Activated T-cell treated with anti-CD3 and anti-CD28 coated beads, Interleukin-2, amount 50 U/mL, for 48 hours (primary cell): Measurements from ENCODE around the gene RIMBP2.
"Not testable (repeated sequence)": the region's sequence is repeated elsewhere in the genome, so short reads cannot be mapped to it uniquely, and the experiment has no call there.

Experiments
- DNase-seq, 2 experiments: peaks; one replicate each; pipeline ENCODE4 v3.0.0-alpha.2; 2020

The RIMBP2 gene

GRCh38 chr12:130703733-130704375 is 12.2 kb downstream of the RIMBP2 start:
- DNase-seq: no peak

GRCh38 chr12:130702966-130703732 is 12.9 kb downstream of the RIMBP2 start:
- no peak for DNase-seq

- no peak for DNase-seq
Measured at GRCh38 chr12:130701402-130701744, 14.7 kb downstream of the RIMBP2 start.

- no peak for DNase-seq
Measured at GRCh38 chr12:130700492-130701401, 15.4 kb downstream of the RIMBP2 start.

GRCh38 chr12:130698106-130698505 is 18.0 kb downstream of the RIMBP2 start:
- no peak for DNase-seq

- DNase-seq: no peak
Measured at GRCh38 chr12:130696379-130697100, 19.6 kb downstream of the RIMBP2 start.

- DNase-seq: no peak
Measured at GRCh38 chr12:130695061-130695460, 21.0 kb downstream of the RIMBP2 start.

GRCh38 chr12:130689408-130690405 is 26.4 kb downstream of the RIMBP2 start:
- no peak for DNase-seq

- DNase-seq: not testable (repeated sequence)
Measured at GRCh38 chr12:130688999-130689398, 27.1 kb downstream of the RIMBP2 start.

- DNase-seq: no peak
Measured at GRCh38 chr12:130687796-130688778, 28.0 kb downstream of the RIMBP2 start.

GRCh38 chr12:130687190-130687589 is 28.9 kb downstream of the RIMBP2 start:
- DNase-seq: no peak

- DNase-seq: no peak
Measured at GRCh38 chr12:130686511-130686991, 29.5 kb downstream of the RIMBP2 start.

- no peak for DNase-seq
Measured at GRCh38 chr12:130685850-130686249, 30.2 kb downstream of the RIMBP2 start.

GRCh38 chr12:130685250-130685787 is 30.8 kb downstream of the RIMBP2 start:
- no peak for DNase-seq

GRCh38 chr12:130683811-130684210 is 32.3 kb downstream of the RIMBP2 start:
- DNase-seq: no peak

GRCh38 chr12:130683080-130683479 is 33.0 kb downstream of the RIMBP2 start:
- DNase-seq: no peak

GRCh38 chr12:130680451-130680990 is 35.6 kb downstream of the RIMBP2 start:
- DNase-seq: no peak

GRCh38 chr12:130677957-130678558 is 38.0 kb downstream of the RIMBP2 start:
- no peak for DNase-seq

- DNase-seq: no peak
Measured at GRCh38 chr12:130675791-130676190, 40.3 kb downstream of the RIMBP2 start.
